ENCODE measurements around the gene HP. TPM values are rescaled to one million over a fixed set of nuclear protein-coding genes. Genes with fewer than 3 reads are reported as not detected.

The HP gene
- total RNA-seq, 1 donor from 2014 or later = not detected

GRCh38 chr16:72085002-72085401, 30.7 kb downstream of the HP start:
- Histone ChIP-seq H3K27me3 (ENCODE audit: control insufficient read depth, insufficient read depth, low read length) (no peaks in the 10 kb centered on the region), H3K36me3 (ENCODE audit: control insufficient read depth, insufficient read depth, low read length) (no peaks in the 10 kb centered on the region), H3K4me3 (ENCODE audit: low read depth, low read length) (no peak overlapping the region)
- DNase-seq (ENCODE audit: low read depth) = no peak
- no peak for TF ChIP-seq CTCF (IDR thresholded peaks at IDR 0.05; ENCODE audit: insufficient read depth, low read length, poor library complexity, severe bottlenecking)

DNA sequence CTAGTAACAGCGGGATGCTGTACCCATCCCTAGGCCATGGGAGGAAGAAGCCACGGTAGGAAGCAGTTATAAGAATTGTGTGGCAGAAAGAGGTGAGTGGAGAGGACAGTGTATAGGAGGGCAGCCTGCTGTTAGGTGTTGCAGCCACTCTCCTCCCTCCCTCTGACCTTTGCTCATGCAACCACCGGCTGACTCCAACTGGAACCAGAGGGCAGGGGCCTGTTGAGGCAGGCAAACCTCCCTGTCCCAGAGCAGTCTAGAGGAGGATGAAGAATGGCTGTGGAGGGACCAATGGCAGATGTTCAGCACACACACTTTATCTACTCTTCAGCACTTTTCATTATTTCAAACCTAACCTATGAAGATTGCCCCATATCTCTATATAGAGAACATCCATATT, 36.9 kb downstream of the HP start:
- TF ChIP-seq CTCF (IDR thresholded peaks at IDR 0.05; ENCODE audit: insufficient read depth, low read length, poor library complexity, severe bottlenecking) = no peak
- H3K36me3 ChIP-seq (ENCODE audit: control insufficient read depth, insufficient read depth, low read length) = no peaks in the 10 kb centered on the region
- no peaks in the 10 kb centered on the region for H3K27me3 ChIP-seq (ENCODE audit: control insufficient read depth, insufficient read depth, low read length)
- no peak for DNase-seq (ENCODE audit: low read depth)
- no peak overlapping the region for H3K4me3 ChIP-seq (ENCODE audit: low read depth, low read length)

DNA sequence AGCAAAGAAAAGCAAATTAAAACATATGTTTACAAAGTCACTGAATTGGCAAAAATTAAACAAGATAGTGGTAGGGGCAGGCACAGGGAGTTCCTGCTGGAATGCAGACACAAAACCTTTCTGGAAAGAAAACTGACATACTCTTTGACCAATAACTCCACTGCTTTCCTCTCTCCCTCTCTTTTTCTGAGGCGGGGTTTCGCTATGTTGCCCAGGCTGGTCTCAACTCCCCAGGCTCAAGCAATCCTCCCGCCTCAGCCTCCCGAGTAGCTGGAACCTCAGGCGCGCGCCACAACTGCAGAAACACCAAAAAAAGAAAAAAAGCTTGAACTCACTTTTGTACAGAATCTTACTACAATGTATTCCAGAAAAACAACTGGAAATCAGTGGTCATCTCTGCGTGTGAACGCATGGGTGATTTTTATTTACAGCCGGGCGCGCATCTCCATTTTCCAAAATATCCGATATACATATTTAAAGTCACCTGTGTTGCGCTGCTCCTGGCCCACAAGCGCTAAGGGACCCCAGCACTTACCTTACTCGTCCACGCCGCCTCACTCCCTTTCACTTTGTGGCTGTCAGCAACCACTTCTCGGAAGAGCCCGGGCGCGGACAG, 38.6 kb downstream of the HP start:
- no peak for DNase-seq (ENCODE audit: low read depth)
- no peak for TF ChIP-seq CTCF (IDR thresholded peaks at IDR 0.05; ENCODE audit: insufficient read depth, low read length, poor library complexity, severe bottlenecking)
- Histone ChIP-seq H3K4me3 (ENCODE audit: low read depth, low read length) (peak overlapping the region; percentile 89), H3K36me3 (ENCODE audit: control insufficient read depth, insufficient read depth, low read length) (no peaks in the 10 kb centered on the region), H3K27me3 (ENCODE audit: control insufficient read depth, insufficient read depth, low read length) (no peaks in the 10 kb centered on the region)

DNA sequence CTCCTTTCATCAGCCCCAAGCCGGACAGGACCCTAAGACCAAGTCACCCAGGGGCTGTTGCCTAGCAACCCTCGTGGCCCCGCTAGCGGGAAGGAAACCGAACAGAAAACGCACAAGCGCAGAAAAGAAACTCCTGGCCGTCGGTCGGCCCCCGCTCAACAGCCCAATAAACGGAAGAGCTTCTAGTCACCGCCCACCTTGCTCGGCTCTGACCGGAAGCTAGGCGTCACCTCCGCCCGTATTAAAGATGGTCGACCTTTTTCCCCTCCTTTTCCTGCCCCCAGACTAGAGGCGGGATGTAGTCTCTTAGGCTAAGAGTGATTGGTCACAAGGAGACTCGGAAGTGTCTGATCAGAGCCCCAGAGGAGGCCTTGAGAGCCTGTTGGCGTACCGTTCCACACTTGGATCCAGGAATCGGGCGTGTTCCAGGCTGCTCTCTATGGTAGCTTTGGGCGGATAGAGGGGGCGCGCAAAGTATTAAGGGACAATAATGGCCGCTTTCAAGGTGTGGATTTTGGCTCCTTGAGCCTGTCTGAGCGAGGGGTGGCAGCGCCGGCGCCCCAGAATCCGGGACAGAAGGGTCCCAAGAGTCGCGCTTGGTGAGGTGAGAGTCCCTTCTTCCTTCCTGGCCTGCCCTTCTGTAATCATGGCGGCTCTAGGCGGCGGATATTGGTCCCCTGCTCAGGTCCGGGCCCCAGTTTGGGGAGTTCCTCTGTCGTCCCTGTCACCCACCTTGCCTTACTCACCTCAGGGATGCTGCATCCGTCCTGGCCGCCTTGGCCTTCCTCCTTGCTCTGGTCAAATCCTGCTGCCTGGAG, 39.4 kb downstream of the HP start, which contains the start of the genes DHX38 and TXNL4B:
DHX38 (plus strand) TSS at position 400 of the 818 bp plus-strand sequence. CDS start 2,311 bp downstream, outside the sequence.
TXNL4B (minus strand) TSS at position 173 of the 818 bp plus-strand sequence. CDS start 2,871 bp downstream, outside the sequence.
- DNase-seq (ENCODE audit: low read depth) = peak; percentile 98
- TF ChIP-seq CTCF (IDR thresholded peaks at IDR 0.05; ENCODE audit: insufficient read depth, low read length, poor library complexity, severe bottlenecking) = no peak
- Histone ChIP-seq H3K4me3 (ENCODE audit: low read depth, low read length) (peak within 1 kb of the TSS; percentile 89), H3K36me3 (ENCODE audit: control insufficient read depth, insufficient read depth, low read length) (no peaks in the 10 kb centered on the region), H3K27me3 (ENCODE audit: control insufficient read depth, insufficient read depth, low read length) (no peaks in the 10 kb centered on the region)

DNA sequence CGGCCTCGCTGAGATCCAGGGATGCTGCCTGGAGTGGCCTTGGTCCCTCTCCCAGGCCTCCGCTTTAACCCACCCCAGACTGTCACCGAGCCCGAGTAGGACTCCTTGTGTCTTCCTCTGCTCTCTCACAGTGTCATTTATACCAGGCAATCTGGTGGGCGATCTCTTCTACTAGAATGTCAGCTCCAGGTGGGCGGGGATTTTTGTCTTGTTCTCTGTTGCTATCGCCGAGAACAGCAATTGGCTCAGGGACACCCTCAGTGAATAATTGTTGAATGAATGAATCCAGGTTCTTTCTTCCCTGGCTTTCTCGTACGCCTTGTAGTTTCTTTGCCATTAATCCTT, 39.9 kb downstream of the HP start:
- H3K4me3 ChIP-seq (ENCODE audit: low read depth, low read length) = peak overlapping the region; percentile 89
- DNase-seq (ENCODE audit: low read depth) = no peak

More for the DNA sequence above, 39.9 kb downstream of the HP start:
- Histone ChIP-seq H3K27me3 (ENCODE audit: control insufficient read depth, insufficient read depth, low read length) (no peaks in the 10 kb centered on the region), H3K36me3 (ENCODE audit: control insufficient read depth, insufficient read depth, low read length) (no peaks in the 10 kb centered on the region)
- TF ChIP-seq CTCF (IDR thresholded peaks at IDR 0.05; ENCODE audit: insufficient read depth, low read length, poor library complexity, severe bottlenecking) = no peak

Data from kidney epithelial cell (primary cell).